OCI-LY3 (cell line): Measurements from ENCODE around the gene POLN.

ENCODE experiments used
- CTCF ChIP-seq: fragments of 200-600, 300-600 bp; sonication (generic); IDR thresholded peaks from 2 replicates; pipeline ENCODE4 v1.5.1; 2014; ENCODE audit warnings: antibody characterized with exemption, low read length, low read depth
- EZH2phosphoT487 ChIP-seq: fragments of 200-600 bp; shearing (Covaris generic); IDR thresholded peaks from 2 replicates; pipeline ENCODE4 v1.6.1; 2018; ENCODE audit warnings: antibody characterized with exemption, mixed run types, low read depth

DNA sequence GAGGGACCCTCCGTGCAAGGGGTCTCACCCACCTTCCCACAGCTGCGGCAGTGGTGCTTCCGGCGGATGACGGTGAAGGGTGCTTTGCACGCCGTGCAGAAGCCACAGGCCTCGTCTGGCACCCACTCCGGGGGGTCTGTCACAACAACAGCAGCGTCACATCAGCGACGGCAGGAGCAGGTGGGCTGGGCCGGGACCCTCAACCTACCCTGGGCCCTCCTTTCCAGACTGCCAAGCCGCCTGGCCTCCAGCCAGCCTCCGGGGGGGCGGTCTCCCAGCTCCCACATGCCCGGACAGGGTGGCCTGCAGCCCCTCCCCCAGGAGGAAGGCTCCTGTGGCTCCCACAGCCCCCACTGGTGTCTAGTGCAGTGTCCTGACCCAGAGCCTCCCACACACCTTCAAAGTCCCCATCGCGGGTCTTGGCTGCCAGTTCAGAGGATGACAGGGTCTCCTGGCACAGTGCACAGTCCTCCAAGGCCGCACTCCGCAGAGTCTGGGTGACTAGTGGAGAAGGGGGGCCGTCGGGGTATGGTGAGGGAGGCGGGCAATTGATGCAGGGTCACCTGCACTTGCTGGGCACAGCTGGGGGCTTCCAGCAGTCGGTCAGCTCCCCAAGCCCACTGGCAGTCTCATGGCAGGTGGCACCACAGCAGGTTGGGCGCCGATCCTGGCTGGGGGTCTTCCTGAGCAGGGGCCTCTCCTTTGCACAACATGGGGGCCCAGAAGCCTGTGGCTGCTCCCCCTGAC is 29.5 kb upstream of the POLN start:
- TF ChIP-seq CTCF: no peak
- TF ChIP-seq EZH2phosphoT487: no peak
